ENCODE results near the gene AGXT. TPM values are rescaled to one million over a fixed set of nuclear protein-coding genes. Genes with fewer than 3 reads are reported as not detected.

The AGXT gene
- total and polyA plus RNA-seq, 7 experiments from 2014 or later: not detected

GRCh38 chr2:240911641-240912265, 43.1 kb downstream of the AGXT start:
- ATAC-seq: no peak

GRCh38 chr2:240912878-240913809, 44.5 kb downstream of the AGXT start:
- DNase-seq: no peak
- H3K4me1 ChIP-seq (ENCODE audit: control insufficient read depth in 2 of 2, insufficient read depth in 2 of 2, low read length in 2 of 2): no peaks in the 10 kb centered on the region
- ChIA-PET CTCF (no interaction called here), POLR2A (no interaction called here)
- ATAC-seq: no peak
- H3K36me3 ChIP-seq (ENCODE audit: control insufficient read depth in 2 of 3, insufficient read depth in 3 of 3, low read length in 3 of 3): no peaks in the 10 kb centered on the region
- no peak overlapping the region for H3K27ac ChIP-seq (ENCODE audit: low read depth, low read length)
- H3K4me3 Mint-ChIP-seq: peak overlapping the region in 1 of 10 donors; percentile 29
- H3K9me3 Mint-ChIP-seq: no peaks in the 10 kb centered on the region
- no peak overlapping the region for H3K4me3 ChIP-seq (ENCODE audit: low read length)
- H3K27me3 Mint-ChIP-seq: peaks cover 11 to 26% (median 15%) of the 10 kb centered on the region in 5 donors
- no peak overlapping the region for H3K27ac Mint-ChIP-seq
- H3K27me3 ChIP-seq (ENCODE audit: control insufficient read depth in 2 of 2, insufficient read depth in 2 of 2, low read length in 2 of 2): peaks cover 3 to 4% of the 10 kb centered on the region in 2 donors
- H3K36me3 Mint-ChIP-seq: no peaks in the 10 kb centered on the region
- H3K4me1 Mint-ChIP-seq: peaks cover 0 to 2% (median 0%) of the 10 kb centered on the region in 7 donors
- no peaks in the 10 kb centered on the region for H3K9me3 ChIP-seq (ENCODE audit: control insufficient read depth in 2 of 3, low read length in 3 of 3)
- intact Hi-C loops (cut with micrococcal nuclease): loop anchor here (10.0 kb wide), 2 partner anchors 242 to 382 kb away; partner anchors contain the start of gene PPP1R7 (in 1 of the 2)

More at GRCh38 chr2:240911641-240912265, 43.1 kb downstream of the AGXT start:
- ChIA-PET CTCF (no interaction called here), POLR2A (no interaction called here)
- Histone ChIP-seq H3K9me3 (ENCODE audit: control insufficient read depth in 2 of 3, low read length in 3 of 3) (no peaks in the 10 kb centered on the region), H3K4me1 (ENCODE audit: control insufficient read depth in 2 of 2, insufficient read depth in 2 of 2, low read length in 2 of 2) (no peaks in the 10 kb centered on the region), H3K4me3 (ENCODE audit: low read length) (no peak overlapping the region), H3K36me3 (ENCODE audit: control insufficient read depth in 2 of 3, insufficient read depth in 3 of 3, low read length in 3 of 3) (no peaks in the 10 kb centered on the region), H3K27me3 (ENCODE audit: control insufficient read depth in 2 of 2, insufficient read depth in 2 of 2, low read length in 2 of 2) (peaks cover 3 to 4% of the 10 kb centered on the region in 2 donors), H3K27ac (ENCODE audit: low read depth, low read length) (no peak overlapping the region)
- peak overlapping the region in 1 of 9 donors; percentile 23 for H3K27ac Mint-ChIP-seq
- no peak overlapping the region for H3K4me3 Mint-ChIP-seq
- H3K27me3 Mint-ChIP-seq: peaks cover 11 to 26% (median 13%) of the 10 kb centered on the region in 5 donors
- no peaks in the 10 kb centered on the region for H3K9me3 Mint-ChIP-seq
- H3K4me1 Mint-ChIP-seq: peaks cover 0 to 2% (median 0%) of the 10 kb centered on the region in 7 donors
- no peak for DNase-seq
- H3K36me3 Mint-ChIP-seq: no peaks in the 10 kb centered on the region
- intact Hi-C loops (cut with micrococcal nuclease): loop anchor here (10.0 kb wide), 2 partner anchors 243 to 383 kb away; partner anchors contain the start of gene PPP1R7 (in 1 of the 2)

- no peaks in the 10 kb centered on the region for H3K36me3 Mint-ChIP-seq
- intact Hi-C loops (cut with micrococcal nuclease): loop anchor here (10.0 kb wide), 2 partner anchors 241 to 381 kb away; partner anchors contain the start of gene PPP1R7 (in 1 of the 2)
- Histone ChIP-seq H3K27me3 (ENCODE audit: control insufficient read depth in 2 of 2, insufficient read depth in 2 of 2, low read length in 2 of 2) (peaks cover 3 to 4% of the 10 kb centered on the region in 2 donors), H3K9me3 (ENCODE audit: control insufficient read depth in 2 of 3, low read length in 3 of 3) (no peaks in the 10 kb centered on the region), H3K27ac (ENCODE audit: low read depth, low read length) (no peak overlapping the region), H3K4me3 (ENCODE audit: low read length) (no peak overlapping the region), H3K36me3 (ENCODE audit: control insufficient read depth in 2 of 3, insufficient read depth in 3 of 3, low read length in 3 of 3) (no peaks in the 10 kb centered on the region), H3K4me1 (ENCODE audit: control insufficient read depth in 2 of 2, insufficient read depth in 2 of 2, low read length in 2 of 2) (no peaks in the 10 kb centered on the region)
- peaks cover 11 to 26% (median 15%) of the 10 kb centered on the region in 5 donors for H3K27me3 Mint-ChIP-seq
- ATAC-seq: peak; percentile 63
- peaks cover 0 to 2% (median 0%) of the 10 kb centered on the region in 7 donors for H3K4me1 Mint-ChIP-seq
- no peak overlapping the region for H3K4me3 Mint-ChIP-seq
- H3K27ac Mint-ChIP-seq: no peak overlapping the region
- H3K9me3 Mint-ChIP-seq: no peaks in the 10 kb centered on the region
- POLR2A ChIA-PET: no interaction called here
- DNase-seq: peak; percentile 29 to 72 (median 56)
- CTCF ChIA-PET: interaction anchor here (0.6 to 2.3 kb wide), 7 partner anchors 19 to 400 kb away, joined by 3 to 10 read pairs (median 4); partner anchors contain the start of genes PASK and PPP1R7
Measured at GRCh38 chr2:240913810-240914644, 45.4 kb downstream of the AGXT start.

- H3K9me3 Mint-ChIP-seq: no peaks in the 10 kb centered on the region
- intact Hi-C loops (cut with micrococcal nuclease): loop anchor here (10.0 kb wide), 2 partner anchors 240 to 380 kb away; partner anchors contain the start of gene PPP1R7 (in 1 of the 2)
- H3K4me3 Mint-ChIP-seq: no peak overlapping the region
- no peaks in the 10 kb centered on the region for H3K36me3 Mint-ChIP-seq
- peaks cover 11 to 26% (median 15%) of the 10 kb centered on the region in 5 donors for H3K27me3 Mint-ChIP-seq
- POLR2A ChIA-PET: no interaction called here
- Histone ChIP-seq H3K4me3 (ENCODE audit: low read length) (no peak overlapping the region), H3K4me1 (ENCODE audit: control insufficient read depth in 2 of 2, insufficient read depth in 2 of 2, low read length in 2 of 2) (no peaks in the 10 kb centered on the region), H3K36me3 (ENCODE audit: control insufficient read depth in 2 of 3, insufficient read depth in 3 of 3, low read length in 3 of 3) (no peaks in the 10 kb centered on the region), H3K27ac (ENCODE audit: low read depth, low read length) (no peak overlapping the region), H3K9me3 (ENCODE audit: control insufficient read depth in 2 of 3, low read length in 3 of 3) (no peaks in the 10 kb centered on the region), H3K27me3 (ENCODE audit: control insufficient read depth in 2 of 2, insufficient read depth in 2 of 2, low read length in 2 of 2) (peaks cover 3 to 4% of the 10 kb centered on the region in 2 donors)
- no peak for ATAC-seq
- CTCF ChIA-PET: interaction anchor here (0.6 to 2.3 kb wide), 7 partner anchors 18 to 400 kb away, joined by 3 to 10 read pairs (median 4); partner anchors contain the start of genes PASK and PPP1R7
- no peak for DNase-seq
- no peak overlapping the region for H3K27ac Mint-ChIP-seq
- peaks cover 0 to 2% (median 0%) of the 10 kb centered on the region in 7 donors for H3K4me1 Mint-ChIP-seq
Measured at GRCh38 chr2:240914645-240915525, 46.3 kb downstream of the AGXT start.

- Mint-ChIP-seq H3K4me1 (peaks cover 0 to 2% (median 0%) of the 10 kb centered on the region in 7 donors), H3K4me3 (no peak overlapping the region), H3K27me3 (peaks cover 11 to 26% (median 15%) of the 10 kb centered on the region in 5 donors), H3K36me3 (no peaks in the 10 kb centered on the region), H3K9me3 (no peaks in the 10 kb centered on the region), H3K27ac (no peak overlapping the region)
- CTCF ChIA-PET: interaction anchor here (2.3 kb wide), 1 partner anchor 234 kb away, joined by 10 read pairs; the partner anchor contains the start of genes PASK and PPP1R7
- ATAC-seq: no peak
- no peak for DNase-seq
- POLR2A ChIA-PET: no interaction called here
- intact Hi-C loops (cut with micrococcal nuclease): loop anchor here (10.0 kb wide), 2 partner anchors 239 to 379 kb away; partner anchors contain the start of gene PPP1R7 (in 1 of the 2)
- H3K4me3 ChIP-seq (ENCODE audit: low read length): no peak overlapping the region
- H3K27ac ChIP-seq (ENCODE audit: low read depth, low read length): no peak overlapping the region
- no peaks in the 10 kb centered on the region for H3K36me3 ChIP-seq (ENCODE audit: control insufficient read depth in 2 of 3, insufficient read depth in 3 of 3, low read length in 3 of 3)
- peaks cover 3 to 4% of the 10 kb centered on the region in 2 donors for H3K27me3 ChIP-seq (ENCODE audit: control insufficient read depth in 2 of 2, insufficient read depth in 2 of 2, low read length in 2 of 2)
- H3K9me3 ChIP-seq (ENCODE audit: control insufficient read depth in 2 of 3, low read length in 3 of 3): no peaks in the 10 kb centered on the region
- H3K4me1 ChIP-seq (ENCODE audit: control insufficient read depth in 2 of 2, insufficient read depth in 2 of 2, low read length in 2 of 2): no peaks in the 10 kb centered on the region
Measured at GRCh38 chr2:240915526-240916341, 47.1 kb downstream of the AGXT start.
